Measurements from ENCODE around the gene RTTN. TPM values are rescaled to one million over a fixed set of nuclear protein-coding genes. Genes with fewer than 3 reads are reported as not detected.
A peak's percentile ranks its signal among the peaks of the same experiment; 100 is the strongest.

RTTN gene
- polyA plus RNA-seq, 3 donors, result 0.22 to 2.7 (median 0.25) TPM

GRCh38 chr18:70197844-70198243 is 7.6 kb downstream of the RTTN start:
- H3K9me3 ChIP-seq (replicated peaks in 1 of 2; ENCODE audit: control insufficient read depth in 1 of 2, insufficient read depth in 1 of 2, low read length in 2 of 2), result no peaks in the 10 kb centered on the region
- intact Hi-C loops (cut with micrococcal nuclease), result loop anchor here (5.0 kb wide), 2 partner anchors 239 to 254 kb away; no protein-coding TSS in a partner anchor
- TF ChIP-seq CTCF (IDR thresholded peaks at IDR 0.05), result no peak
- no peaks in the 10 kb centered on the region for H3K9me3 Mint-ChIP-seq
- no peaks in the 10 kb centered on the region for H3K27me3 ChIP-seq (ENCODE audit: control insufficient read depth in 2 of 2, insufficient read depth in 2 of 2, low read length in 2 of 2)
- H3K4me1 ChIP-seq (ENCODE audit: control insufficient read depth in 1 of 2, insufficient read depth in 2 of 2, low read length in 2 of 2), result no peaks in the 10 kb centered on the region
- H4K20me1 ChIP-seq (ENCODE audit: insufficient read depth, low read length), result no peaks in the 10 kb centered on the region
- H3K79me2 ChIP-seq (ENCODE audit: insufficient read depth, low read length), result no peaks in the 10 kb centered on the region
- no peak for DNase-seq
- no peak overlapping the region for H3K27ac ChIP-seq (ENCODE audit: low read depth in 1 of 2, low read length in 2 of 2)
- peaks cover 10 to 74% of the 10 kb centered on the region in 2 donors for H3K36me3 ChIP-seq (replicated peaks in 1 of 2; ENCODE audit: control insufficient read depth in 1 of 2, insufficient read depth in 2 of 2, low read length in 2 of 2)
- no peak overlapping the region for H3K4me3 Mint-ChIP-seq
- no CpG with 5 or more reads among the region's 3 CpGs for WGBS (ENCODE audit: insufficient coverage)
- H3K36me3 Mint-ChIP-seq, result peaks cover 40 to 50% of the 10 kb centered on the region in 2 donors
- no peak overlapping the region for H3K9ac ChIP-seq (ENCODE audit: insufficient read depth, low read length, poor library complexity, severe bottlenecking)
- H3K4me2 ChIP-seq (replicated peaks; ENCODE audit: extremely low read depth, low read length, poor library complexity, severe bottlenecking), result no peak overlapping the region
- H3K27ac Mint-ChIP-seq, result no peak overlapping the region
- peaks cover 0 to 1% (median 0%) of the 10 kb centered on the region in 3 donors for H3K27me3 Mint-ChIP-seq (ENCODE audit: low read depth in 3 of 3)
- H2AFZ ChIP-seq (ENCODE audit: insufficient read depth, low read depth, low read length, poor library complexity, severe bottlenecking), result no peak overlapping the region
- no peak overlapping the region for H3K4me3 ChIP-seq (replicated peaks in 1 of 3; ENCODE audit: low read depth in 2 of 3, low read length in 3 of 3)
- no peaks in the 10 kb centered on the region for H3K4me1 Mint-ChIP-seq

DNA sequence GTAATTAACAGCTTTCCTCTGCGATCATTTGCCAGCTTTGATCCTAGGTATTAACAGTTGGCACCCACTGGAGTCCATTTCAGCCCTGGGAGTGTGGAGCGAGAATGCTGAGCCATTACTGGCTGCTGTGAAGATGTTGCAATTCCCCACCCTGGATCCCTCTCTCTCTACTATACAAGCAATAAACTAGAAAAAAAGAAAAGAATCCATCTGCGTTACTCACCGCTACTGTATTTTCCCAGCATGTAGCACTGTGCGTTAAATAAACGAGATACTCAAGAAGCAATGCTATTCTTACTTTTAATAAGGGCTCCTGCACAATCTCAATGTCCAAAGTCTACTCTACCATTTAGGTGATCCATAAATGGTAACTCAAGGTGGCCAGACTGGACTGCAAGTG is 8.5 kb downstream of the RTTN start:
- H3K27me3 Mint-ChIP-seq (ENCODE audit: low read depth in 3 of 3), result peaks cover 0 to 1% (median 0%) of the 10 kb centered on the region in 3 donors
- peaks cover 15 to 80% of the 10 kb centered on the region in 2 donors for H3K36me3 ChIP-seq (replicated peaks in 1 of 2; ENCODE audit: control insufficient read depth in 1 of 2, insufficient read depth in 2 of 2, low read length in 2 of 2)

More for the DNA sequence above, 8.5 kb downstream of the RTTN start:
- no peaks in the 10 kb centered on the region for H3K79me2 ChIP-seq (ENCODE audit: insufficient read depth, low read length)
- no peak overlapping the region for H3K4me2 ChIP-seq (replicated peaks; ENCODE audit: extremely low read depth, low read length, poor library complexity, severe bottlenecking)
- peak overlapping the region in 1 of 7 donors; percentile 8 for H3K27ac Mint-ChIP-seq
- H2AFZ ChIP-seq (ENCODE audit: insufficient read depth, low read depth, low read length, poor library complexity, severe bottlenecking), result no peak overlapping the region
- 89% methylated on average over 1 of the region's 6 CpGs for WGBS (ENCODE audit: insufficient coverage)
- no peak for TF ChIP-seq CTCF (IDR thresholded peaks at IDR 0.05)
- no peaks in the 10 kb centered on the region for H4K20me1 ChIP-seq (ENCODE audit: insufficient read depth, low read length)
- H3K4me3 ChIP-seq (replicated peaks in 1 of 3; ENCODE audit: low read depth in 2 of 3, low read length in 3 of 3), result no peak overlapping the region
- intact Hi-C loops (cut with micrococcal nuclease), result loop anchor here (5.0 kb wide), 2 partner anchors 240 to 255 kb away; no protein-coding TSS in a partner anchor
- DNase-seq, result no peak
- H3K4me3 Mint-ChIP-seq, result no peak overlapping the region
- no peaks in the 10 kb centered on the region for H3K27me3 ChIP-seq (ENCODE audit: control insufficient read depth in 2 of 2, insufficient read depth in 2 of 2, low read length in 2 of 2)
- peaks cover 45 to 56% of the 10 kb centered on the region in 2 donors for H3K36me3 Mint-ChIP-seq
- no peaks in the 10 kb centered on the region for H3K4me1 Mint-ChIP-seq
- H3K27ac ChIP-seq (ENCODE audit: low read depth in 1 of 2, low read length in 2 of 2), result no peak overlapping the region
- H3K9me3 ChIP-seq (replicated peaks in 1 of 2; ENCODE audit: control insufficient read depth in 1 of 2, insufficient read depth in 1 of 2, low read length in 2 of 2), result no peaks in the 10 kb centered on the region
- H3K9me3 Mint-ChIP-seq, result no peaks in the 10 kb centered on the region
- no peak overlapping the region for H3K9ac ChIP-seq (ENCODE audit: insufficient read depth, low read length, poor library complexity, severe bottlenecking)
- no peaks in the 10 kb centered on the region for H3K4me1 ChIP-seq (ENCODE audit: control insufficient read depth in 1 of 2, insufficient read depth in 2 of 2, low read length in 2 of 2)

Data from CD14-positive monocyte (primary cell).